NCI-H1092 treated with DMSO at 0.1 percent for 48 hours (cell line): ENCODE data around the gene TRIM9.
A peak's percentile ranks its signal among the peaks of the same experiment; 100 is the strongest.
"Not testable (repeated sequence)": the region's sequence is repeated elsewhere in the genome, so short reads cannot be mapped to it uniquely, and the experiment has no call there.

Experiments
- DNase-seq: peaks from one replicate; lab custom pipeline; 2025; lab: John Stamatoyannopoulos, UW

The TRIM9 gene

DNA sequence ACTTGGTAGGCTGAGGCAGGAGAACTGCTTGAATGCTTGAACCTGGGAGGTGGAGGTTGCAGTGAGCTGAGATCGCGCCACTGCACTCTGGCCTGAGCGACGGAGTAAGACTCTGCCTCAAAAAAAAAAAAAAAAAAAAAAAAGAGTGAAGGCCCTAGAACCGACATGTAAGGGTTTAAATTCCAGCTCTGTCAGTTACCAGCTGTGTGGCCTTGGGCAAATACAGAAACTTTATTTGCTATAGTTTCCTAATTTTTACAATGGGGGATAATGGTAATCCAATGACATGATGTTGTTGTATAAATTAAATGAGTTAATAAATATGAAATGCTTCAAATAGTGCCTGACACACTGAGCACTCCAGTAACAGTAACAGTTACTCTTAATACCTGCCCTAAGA is 131.0 kb downstream of the TRIM9 start:
- DNase-seq = no peak

DNA sequence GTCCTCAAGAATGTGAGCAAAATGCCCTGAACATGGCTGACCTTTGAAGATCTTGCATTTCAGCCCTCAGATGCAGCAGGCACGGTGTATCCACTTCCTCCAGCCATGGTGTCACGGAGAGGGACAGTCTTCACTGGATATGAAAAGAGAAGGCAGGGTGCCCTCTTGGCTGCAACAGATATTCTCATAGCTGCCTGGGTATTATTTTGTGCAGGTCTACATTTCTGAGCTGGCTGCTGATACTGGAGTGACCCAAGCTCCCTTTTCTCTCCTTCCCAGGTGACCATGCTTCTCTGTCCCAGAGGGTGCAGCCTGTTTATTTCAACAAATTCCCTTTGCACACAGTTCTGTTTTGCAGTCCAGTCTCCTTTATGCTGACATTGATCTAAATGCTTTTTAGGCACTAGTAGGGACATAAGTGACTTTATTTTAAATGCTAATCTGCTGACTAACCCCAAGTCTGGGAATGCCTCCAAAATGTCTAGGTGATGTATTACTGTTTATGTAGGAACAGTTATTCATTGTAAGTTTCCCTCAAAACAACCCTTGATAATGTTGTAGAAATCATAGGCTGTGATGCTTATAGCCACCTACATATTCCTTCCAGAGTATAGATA is 133.2 kb downstream of the TRIM9 start:
- DNase-seq = no peak

DNA sequence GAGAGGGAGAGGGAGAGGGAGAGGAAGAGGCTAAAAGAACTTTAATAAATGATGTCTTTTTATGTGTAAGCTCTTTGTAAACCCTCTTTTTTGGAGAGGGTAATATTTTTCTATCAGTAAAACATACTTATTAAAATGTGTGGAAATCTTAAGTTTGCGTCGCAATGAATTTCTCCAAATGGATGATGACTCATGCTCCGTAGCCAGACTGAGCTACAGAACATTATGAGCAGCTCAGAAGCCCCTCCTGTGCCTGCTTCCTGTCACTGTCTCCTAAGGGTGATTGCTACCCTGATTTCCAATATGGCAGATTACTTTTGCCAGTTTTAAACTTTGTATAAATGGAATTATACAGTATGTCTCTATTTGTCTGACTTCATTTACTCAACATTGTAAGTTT is 137.6 kb downstream of the TRIM9 start:
- DNase-seq = no peak

DNA sequence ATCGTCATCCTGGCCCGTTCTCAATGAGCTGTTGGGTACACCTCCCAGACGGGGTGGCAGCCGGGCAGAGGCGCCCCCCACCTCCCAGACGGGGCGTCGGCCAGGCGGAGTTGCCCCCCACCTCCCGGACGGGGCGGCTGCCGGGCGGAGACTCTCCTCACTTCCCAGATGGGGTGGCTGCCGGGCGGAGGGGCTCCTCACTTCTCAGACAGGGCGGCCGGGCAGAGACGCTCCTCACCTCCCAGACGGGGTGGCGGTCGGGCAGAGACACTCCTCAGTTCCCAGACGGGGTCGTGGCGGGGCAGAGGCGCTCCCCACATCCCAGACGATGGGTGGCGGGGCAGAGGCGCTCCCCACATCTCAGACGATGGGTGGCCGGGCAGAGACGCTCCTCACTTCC is 138.5 kb downstream of the TRIM9 start:
- DNase-seq = not testable (repeated sequence)

DNA sequence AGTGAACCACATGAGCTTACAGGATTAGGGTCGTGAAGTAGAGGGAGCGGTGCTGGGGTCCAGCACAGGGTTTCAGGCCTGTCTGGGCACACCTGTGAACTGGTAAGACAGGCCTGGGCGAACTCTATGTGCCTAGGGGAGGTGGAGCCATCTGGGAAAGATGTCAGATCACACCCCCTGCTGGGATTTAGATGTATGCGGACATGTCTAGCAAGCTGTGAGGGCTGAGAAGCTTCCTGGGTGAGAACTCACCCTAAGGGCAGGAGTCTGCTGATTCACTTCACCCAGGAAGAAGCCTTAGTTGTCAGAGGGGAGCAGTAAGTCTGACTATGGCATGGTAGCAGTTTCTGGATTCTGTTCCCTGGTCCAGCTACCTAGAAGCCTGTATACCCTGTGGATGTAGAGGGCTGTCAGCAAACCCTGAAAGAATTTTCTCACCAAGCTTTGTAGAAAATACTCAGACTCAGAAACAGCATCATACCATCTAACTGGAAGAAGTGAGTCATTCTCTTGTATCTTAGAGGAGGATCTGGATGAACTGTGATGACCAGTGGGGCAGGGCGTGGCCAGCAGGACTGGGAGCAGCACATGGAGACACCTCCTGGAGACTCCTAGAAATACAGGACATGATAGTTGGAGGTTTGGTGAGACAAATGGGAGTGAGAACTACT is 139.4 kb downstream of the TRIM9 start:
- peak; percentile 34 for DNase-seq

DNA sequence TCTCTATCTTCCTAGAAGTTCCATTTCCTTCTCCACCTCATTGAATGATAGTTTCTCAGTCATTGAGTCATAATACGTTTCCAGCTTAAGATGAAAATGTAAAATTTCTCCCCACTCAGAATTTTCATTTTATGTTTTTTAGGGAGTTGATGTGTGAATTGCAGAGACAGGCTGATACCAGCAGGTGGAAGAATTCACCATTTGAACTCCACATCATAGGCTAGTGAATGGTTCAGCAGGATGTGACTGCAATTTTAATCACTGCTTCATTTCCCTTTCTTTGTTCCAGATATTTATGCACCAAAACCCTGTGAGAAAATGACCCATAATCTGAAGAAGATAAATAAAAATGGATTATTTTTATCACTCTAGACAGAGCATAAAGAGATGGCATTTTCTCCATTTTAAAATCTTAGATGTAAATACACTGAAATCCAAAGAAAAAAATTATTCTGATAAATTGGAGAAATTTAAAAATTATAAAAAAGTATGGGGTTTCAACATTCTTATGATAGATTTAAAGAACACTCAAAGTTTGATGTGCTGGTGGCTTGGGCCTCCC is 140.0 kb downstream of the TRIM9 start:
- peak; percentile 34 for DNase-seq

DNA sequence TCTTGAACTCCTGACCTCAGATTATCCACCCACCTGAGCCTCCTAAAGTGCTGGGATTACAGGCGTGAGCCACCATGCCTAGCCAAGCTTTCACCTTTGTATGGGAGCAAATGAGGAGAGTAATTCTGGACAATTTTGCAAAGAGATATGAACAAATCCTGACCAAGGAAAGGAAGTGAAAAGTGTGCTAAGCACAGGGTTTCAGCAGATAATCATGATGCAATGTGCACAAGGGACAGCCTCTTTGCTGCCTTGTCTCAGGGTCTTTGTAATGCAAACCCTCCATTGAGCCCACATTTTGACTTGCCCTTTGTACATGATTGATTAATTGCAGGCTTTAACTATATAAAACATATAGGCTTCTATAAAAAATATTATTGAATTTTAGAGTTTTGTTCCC is 141.4 kb downstream of the TRIM9 start:
- no peak for DNase-seq

DNA sequence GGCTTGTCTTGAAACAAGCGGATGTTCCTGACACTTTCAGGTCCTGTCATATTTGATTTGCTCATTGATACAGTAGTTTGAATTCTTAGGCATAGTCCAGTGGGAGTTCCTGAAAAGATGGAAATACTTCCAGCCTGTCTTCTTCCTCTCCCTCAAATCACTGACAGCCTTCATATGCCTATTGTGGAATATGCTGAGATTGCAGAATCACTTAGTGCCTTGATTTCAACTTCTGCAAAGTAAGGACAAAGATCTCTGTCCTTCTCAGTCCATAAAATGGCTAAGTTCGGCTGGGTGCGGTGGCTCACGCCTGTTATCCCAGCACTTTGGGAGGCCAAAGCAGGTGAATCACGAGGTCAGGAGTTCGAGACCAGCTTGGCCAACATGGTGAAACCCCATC is 143.9 kb downstream of the TRIM9 start:
- DNase-seq = no peak

DNA sequence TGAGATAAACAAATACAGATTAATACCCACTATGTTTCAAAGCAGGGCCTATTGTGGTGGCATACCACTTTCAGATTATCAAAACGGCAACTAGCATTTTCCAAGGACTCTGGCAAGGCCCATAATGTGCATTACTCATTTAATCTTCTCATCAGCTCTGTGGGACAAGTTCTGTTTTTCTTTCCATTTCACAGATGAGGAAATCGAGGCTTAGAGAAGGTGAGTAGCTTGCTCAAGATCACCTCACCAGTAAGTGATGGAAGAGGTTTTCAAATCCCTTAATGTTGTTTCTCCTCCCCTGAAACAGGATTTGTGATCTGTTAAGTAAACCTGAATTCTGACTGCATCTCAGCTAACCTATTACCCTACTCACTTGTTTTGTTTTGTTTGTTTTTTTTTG is 146.7 kb downstream of the TRIM9 start:
- DNase-seq = no peak

DNA sequence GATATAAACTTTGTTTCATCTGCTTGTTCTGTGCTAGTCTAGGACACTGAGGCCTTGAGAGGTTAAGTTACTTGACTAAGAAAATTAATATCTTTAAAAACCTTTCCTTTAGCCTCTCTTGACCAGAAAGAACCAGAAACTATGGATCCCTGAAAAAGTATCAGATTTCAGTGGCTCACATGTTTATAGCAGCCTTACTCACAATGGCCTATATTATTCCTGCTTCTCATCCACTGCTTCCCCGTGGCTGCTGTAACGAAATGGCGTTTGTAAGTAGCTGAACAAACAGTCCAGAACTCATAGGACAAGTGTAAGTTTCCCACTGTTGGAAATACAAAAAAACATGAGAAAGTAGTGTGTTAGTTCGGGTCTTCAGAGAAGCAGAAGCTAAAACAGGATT is 147.5 kb downstream of the TRIM9 start:
- no peak for DNase-seq

DNA sequence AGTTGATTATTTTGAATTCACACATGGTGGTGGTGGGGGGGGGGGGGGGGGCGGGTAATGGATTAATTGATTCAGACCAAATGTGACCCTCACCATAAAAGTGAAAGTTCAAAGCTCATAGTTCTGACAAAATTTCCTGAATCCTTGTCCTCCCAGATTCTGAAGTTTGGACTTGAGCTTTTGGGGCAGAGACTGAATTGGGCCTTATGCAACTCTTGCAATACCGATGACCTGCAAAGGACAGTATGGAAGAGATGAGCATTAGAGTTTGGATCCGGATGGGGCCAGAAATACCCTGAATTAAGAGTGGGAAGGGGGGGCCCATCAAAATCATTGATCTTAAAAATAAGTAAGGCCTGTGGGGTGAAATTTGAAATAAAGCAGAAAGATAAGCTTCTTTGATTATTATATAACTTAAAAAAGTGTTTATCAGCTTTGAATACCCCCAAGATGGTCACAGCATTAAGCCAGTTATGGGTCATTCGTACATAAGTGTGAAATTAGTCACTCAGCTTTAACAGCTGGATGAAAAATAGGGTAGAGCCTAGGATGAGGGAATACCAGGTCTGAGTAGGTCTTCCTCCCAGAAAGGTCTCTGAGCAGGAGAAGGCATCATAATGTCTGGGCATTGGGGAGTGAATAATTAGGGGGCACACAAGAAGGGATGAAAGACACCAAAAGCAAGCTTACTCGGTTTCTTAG is 148.5 kb downstream of the TRIM9 start:
- no peak for DNase-seq

DNA sequence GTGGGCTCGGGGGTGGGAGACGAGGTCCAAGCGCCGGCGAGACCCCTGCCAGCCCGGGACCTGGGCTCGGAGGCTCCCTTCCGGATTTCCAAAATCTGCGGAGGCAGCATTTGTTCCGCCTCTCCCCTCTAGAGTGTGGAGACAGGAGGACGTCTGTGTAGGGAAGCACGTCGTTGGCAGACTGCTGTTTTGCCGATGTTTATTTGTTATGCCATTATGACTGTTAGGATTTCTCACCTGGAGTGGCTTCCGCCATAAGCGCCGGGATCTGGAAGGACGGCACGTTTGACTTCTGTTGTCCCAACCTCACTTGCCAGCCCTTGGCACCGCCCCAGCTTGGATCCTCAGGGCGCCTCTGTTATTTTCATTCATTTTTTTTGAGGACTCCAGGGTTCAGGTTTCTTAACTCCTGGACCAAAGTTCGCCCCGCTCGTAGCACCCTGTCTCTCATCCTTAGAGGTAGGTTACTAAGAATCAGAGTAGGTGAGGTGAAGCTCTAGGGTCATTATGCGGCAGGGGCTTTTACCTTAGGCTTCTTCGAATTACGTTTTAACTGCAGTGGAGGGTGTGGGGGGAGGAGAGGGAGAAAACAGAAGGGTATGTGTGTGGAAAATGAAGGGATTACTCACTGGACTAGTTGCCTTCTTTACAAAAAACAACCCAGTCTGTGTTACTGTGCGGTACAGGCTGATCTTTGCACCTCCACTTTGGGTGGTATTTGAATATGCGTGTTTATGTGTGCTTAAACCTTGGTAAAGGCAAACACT is 150.1 kb downstream of the TRIM9 start:
- peak; percentile 50 for DNase-seq

DNA sequence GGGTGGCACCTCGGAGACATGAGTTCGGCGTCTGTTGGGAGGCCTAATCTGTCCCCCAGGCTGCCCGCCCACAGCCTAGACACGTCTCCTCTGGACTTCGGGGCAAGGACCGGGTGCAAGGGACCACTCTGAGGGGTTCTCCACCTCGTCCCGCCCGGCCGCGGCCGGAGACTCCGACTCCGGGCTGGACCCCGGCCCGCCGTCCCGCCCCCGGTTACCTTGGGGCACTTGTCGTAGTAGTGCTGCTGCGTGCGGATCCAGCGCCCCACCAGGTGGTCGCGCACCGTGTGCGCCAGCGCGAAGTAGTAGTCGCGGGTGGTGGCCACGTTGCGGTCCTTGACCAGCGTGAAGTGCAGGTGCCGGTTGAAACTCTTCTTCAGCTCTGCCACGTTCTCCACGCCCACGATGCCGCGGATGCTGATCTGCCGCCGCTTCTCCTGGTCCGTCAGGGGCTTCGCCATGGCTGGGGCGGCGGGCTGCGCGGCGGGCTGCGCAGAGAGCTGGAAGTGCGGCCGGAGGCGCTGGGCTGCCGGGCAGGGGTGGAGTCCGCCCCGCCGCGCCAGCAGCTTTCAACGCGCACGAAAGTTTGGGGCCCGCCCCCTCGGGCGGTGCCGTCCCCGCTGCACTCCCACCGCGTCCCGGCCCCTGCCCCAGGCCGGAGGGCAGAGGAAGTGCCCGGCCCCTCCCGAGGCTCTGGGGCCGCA is 150.8 kb downstream of the TRIM9 start, which contains the start of gene PYGL:
TSS of gene PYGL (minus strand) at position 541 of the 704 bp plus-strand sequence. CDS start at position 461, 80 bp downstream.
- DNase-seq = peak; percentile 25

DNA sequence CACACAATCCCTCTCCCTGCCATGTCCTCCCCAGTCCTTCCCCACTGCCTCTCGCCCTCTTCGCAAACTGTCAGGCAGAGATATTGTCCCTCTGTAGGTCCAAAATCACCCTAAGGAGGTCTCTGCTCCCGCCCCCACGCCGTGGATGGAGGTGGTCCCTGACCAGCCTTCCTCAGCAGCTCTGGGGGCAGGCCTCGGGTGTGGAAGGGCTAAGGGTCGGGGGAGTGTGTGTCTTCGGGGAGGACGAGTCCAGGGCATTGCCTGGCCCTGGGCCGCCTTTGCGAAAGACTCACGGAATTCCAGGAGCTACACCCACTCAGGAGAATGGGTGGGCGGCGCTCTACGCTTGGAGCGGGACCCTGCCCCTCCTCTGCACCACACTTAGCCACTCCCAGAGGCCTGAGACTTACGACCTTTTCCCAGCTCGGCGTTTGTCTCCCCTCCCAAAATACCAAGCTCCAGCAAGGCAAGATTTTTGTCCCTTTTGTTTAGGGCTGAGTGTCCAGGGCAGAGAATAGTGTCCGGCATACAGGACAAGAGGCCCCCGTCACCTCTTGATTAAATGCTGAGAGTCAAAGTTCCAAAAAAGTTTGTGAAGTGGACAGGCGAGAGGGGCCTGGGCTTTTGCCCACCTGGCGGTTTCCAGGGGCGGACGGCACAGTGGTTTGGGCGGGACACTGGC is 151.5 kb downstream of the TRIM9 start:
- no peak for DNase-seq

DNA sequence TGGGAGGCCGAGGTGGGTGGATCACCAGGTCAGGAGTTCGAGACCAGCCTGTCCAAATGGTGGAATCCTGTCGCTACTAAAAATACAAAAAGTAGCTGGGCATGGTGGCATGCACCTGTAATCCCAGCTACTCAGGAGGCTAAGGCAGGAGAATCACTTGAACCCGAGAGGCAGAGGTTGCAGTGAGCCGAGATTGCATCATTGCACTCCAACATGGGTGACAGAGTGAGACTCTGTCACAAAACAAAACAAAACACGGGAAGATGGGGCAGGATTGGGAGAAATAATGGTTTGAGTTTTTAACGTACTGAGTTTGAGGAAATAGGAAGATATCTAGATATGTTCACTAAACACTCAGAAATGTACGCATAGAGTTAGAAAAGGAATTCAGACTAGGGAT is 153.3 kb downstream of the TRIM9 start:
- not testable (repeated sequence) for DNase-seq

DNA sequence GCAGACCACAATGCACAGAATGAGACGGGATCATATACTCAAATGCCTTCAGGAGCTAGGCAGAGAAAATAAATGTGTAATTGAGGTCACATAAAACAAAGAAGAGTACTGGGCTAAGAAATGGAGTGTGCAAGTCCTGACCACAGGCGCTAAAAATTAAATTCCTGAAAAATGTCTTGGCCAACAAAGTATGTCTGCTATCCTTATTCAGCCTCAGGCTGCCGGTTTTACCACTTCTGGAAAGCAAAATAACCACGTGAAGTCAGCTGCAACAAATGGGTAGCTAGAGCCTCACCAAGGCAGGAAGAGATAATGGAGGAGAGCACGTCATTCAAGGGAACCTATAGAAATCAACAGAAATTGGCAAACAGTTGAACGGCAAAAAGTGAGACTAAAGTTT is 153.8 kb downstream of the TRIM9 start:
- DNase-seq = no peak

DNA sequence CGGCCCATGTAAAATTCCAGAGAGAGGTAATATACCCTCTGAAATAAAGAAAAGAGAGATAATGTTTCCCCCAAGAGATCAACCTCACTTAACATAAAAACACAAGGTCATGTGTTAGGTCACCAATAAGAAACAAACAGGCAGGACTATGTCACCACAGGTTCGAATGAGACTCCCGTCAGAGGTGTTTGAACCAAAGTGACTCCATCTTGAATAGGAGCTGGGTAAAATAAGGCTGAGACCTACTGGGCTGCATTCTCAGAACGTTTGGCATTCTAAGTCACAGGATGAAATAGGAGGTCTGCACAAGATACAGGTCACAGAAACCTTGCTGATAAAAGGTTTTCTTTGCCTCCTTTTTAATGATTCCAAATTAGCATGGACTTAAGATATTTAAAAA is 157.1 kb downstream of the TRIM9 start:
- no peak for DNase-seq

DNA sequence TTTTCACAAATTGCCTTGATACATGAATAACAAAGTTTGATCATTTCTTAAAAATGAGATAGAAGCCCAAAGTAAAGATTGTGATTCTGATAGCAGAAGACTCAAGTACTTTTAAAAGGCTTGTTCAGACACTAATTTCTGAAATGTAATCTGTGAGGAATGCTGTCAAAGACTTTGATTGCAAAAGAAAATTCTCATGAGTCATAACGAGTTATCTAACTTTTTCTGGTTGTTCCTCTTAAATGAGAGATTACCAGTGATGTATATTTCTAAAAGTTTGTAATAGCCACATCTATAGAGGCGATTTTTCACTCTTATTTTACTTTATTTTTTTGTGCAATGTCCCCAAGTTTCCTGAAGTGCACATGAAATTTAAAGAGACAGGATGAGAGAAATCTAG is 157.6 kb downstream of the TRIM9 start:
- DNase-seq = no peak

DNA sequence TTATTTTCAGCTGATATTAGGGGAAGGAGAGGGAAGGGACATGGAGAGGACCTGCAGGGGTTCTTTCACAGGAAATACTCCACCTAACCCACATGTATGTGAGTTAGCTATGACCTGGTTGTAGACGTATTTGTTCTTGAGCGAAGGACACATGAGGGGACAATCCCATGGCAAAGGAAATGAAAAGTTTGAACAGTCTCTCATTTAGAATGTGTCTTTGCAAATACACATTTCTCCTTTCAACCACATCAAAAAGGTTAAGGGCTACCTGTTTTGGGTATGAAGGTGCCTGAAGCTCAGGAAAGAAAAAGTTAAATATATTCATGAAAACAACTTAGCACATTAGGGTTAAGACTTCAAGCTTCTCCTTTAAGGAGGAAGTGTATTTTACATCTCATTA is 158.0 kb downstream of the TRIM9 start:
- DNase-seq = no peak

DNA sequence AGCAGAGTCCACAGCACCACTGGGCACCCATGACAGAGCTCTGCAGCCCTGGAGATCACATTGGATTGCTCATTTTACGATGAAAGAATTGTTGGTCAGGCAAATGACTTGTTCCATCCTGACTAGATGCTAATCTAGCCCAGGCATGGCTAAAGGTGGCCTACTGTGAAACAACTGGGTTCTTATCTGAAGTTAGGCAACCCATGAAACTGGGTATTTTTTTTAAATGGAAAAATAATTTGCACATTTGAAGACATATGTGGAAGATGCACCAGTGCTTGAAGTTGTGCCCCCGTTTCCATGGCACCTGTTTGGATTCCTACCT is 158.9 kb downstream of the TRIM9 start:
- no peak for DNase-seq
